Adrenal gland (tissue), 5 donors: ENCODE results near the gene CCDC170.

Source experiments
- CTCF ChIP-seq, 6 experiments: fragments of 450-650 bp in 4 of 6; fragments of 200-600 bp in 2 of 6; sonication (generic) in 1 of 6; IDR thresholded peaks; 1 replicate in 5 of 6; 2 replicates in 1 of 6; pipeline versions ENCODE4 v1.5.1 to v1.8.0; 2016 to 2021; ENCODE audit warnings: antibody characterized with exemption in 6 of 6, mild to moderate bottlenecking in 2 of 6, moderate library complexity in 1 of 6
- POLR2A ChIP-seq, 2 donors: fragments of 450-650 bp; IDR thresholded peaks; one replicate each; pipeline ENCODE4 v1.6.1; 2017; ENCODE audit warnings: antibody characterized with exemption in 2 of 2, mild to moderate bottlenecking in 2 of 2, moderate library complexity in 1 of 2
- donor health status: DM: no; HTN: no; CAD: no.

DNA sequence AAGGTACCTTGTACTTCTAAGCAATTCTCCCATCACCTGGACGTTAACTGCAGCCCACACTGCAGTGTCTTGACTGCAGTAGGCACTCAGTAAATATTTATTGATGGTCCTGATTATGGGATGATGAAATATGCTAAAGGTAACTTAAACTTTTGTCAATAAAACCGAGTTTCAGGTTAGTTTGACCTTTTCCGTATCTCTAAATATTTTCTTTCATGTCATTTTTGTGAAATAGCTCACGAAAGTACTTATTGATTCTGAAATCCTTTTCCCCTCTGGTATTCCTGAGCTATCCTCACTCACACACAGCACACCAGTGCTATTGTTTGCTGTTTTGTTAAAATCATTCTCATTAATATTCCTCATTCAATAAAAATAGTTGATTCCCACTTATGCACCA lies 164.3 kb downstream of the CCDC170 start:
- TF ChIP-seq POLR2A (IDR thresholded peaks at IDR 0.05) (no peak), CTCF (IDR thresholded peaks at IDR 0.05) (no peak)
